ENCODE data around the gene PHYHD1.

DNA sequence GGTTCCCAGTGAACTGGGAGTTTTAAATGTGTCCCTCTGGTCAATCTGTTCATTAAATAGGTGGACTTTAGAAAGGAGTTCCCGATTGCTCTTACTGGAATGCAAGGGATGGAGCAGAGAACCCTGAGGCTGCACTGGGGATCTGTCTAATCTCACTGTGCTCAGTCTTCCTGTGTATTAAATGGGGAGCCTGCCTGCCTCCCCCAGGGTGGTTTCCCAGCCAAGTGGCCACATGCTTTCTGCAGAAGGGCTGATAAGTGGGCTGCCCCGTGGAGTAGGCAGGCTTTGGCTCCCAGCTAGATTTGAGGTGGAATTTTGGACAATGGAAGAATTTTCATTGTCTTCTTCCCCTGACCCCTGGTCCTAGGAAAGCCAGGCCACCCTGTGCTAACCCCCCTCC is 14.0 kb upstream of the PHYHD1 start:
- no peak for TF ChIP-seq POLR2A (IDR thresholded peaks at IDR 0.05)
- TF ChIP-seq, protein P1, sequence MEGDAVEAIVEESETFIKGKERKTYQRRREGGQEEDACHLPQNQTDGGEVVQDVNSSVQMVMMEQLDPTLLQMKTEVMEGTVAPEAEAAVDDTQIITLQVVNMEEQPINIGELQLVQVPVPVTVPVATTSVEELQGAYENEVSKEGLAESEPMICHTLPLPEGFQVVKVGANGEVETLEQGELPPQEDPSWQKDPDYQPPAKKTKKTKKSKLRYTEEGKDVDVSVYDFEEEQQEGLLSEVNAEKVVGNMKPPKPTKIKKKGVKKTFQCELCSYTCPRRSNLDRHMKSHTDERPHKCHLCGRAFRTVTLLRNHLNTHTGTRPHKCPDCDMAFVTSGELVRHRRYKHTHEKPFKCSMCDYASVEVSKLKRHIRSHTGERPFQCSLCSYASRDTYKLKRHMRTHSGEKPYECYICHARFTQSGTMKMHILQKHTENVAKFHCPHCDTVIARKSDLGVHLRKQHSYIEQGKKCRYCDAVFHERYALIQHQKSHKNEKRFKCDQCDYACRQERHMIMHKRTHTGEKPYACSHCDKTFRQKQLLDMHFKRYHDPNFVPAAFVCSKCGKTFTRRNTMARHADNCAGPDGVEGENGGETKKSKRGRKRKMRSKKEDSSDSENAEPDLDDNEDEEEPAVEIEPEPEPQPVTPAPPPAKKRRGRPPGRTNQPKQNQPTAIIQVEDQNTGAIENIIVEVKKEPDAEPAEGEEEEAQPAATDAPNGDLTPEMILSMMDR (IDR thresholded peaks at IDR 0.05), result no peak
